ENCODE results near the gene MROH7. TPM values are rescaled to one million over a fixed set of nuclear protein-coding genes. Genes with fewer than 3 reads are reported as not detected.

MROH7 gene
- total RNA-seq, 4 donors from 2014 or later: 5.7 to 25.2 (median 13.3) TPM

DNA sequence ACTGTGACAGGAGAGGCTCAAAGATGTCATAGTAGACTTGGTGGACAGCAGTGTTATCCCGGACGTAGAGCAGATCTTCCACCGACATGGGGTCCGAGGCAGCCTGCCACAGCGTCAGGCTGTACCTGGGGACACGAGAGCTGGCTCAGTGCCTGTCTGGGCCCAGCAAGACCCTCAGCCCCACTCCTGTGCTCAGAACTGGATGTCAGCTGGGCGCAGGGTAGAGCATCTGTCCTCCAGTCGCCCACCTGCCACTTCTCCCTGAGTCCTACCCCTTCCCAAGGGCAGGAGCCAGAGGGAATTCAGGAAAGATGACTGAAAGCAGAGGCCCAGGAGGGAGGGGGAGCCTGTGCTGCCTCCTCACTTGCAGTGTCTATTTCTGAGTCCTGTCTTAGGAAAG, 30.0 kb upstream of the MROH7 start:
- Histone ChIP-seq H3K36me3 (peaks cover 0 to 43% of the 10 kb centered on the region in 2 donors), H3K27me3 (no peaks in the 10 kb centered on the region), H3K9me3 (no peaks in the 10 kb centered on the region), H3K4me3 (no peak overlapping the region), H3K27ac (no peak overlapping the region), H3K4me1 (peaks cover 0 to 9% (median 0%) of the 10 kb centered on the region in 3 donors)
- ATAC-seq: no peak
- WGBS, 2 donors (ENCODE audit: low coverage in 1 of 2): 100% methylated on average over 1 of the region's 8 CpGs; no CpG with 5 or more reads in 1 of the 2 donors
- TF ChIP-seq POLR2AphosphoS5 (IDR thresholded peaks at IDR 0.05) (no peak), POLR2A (IDR thresholded peaks at IDR 0.05) (no peak)
- TF ChIP-seq, protein P1, sequence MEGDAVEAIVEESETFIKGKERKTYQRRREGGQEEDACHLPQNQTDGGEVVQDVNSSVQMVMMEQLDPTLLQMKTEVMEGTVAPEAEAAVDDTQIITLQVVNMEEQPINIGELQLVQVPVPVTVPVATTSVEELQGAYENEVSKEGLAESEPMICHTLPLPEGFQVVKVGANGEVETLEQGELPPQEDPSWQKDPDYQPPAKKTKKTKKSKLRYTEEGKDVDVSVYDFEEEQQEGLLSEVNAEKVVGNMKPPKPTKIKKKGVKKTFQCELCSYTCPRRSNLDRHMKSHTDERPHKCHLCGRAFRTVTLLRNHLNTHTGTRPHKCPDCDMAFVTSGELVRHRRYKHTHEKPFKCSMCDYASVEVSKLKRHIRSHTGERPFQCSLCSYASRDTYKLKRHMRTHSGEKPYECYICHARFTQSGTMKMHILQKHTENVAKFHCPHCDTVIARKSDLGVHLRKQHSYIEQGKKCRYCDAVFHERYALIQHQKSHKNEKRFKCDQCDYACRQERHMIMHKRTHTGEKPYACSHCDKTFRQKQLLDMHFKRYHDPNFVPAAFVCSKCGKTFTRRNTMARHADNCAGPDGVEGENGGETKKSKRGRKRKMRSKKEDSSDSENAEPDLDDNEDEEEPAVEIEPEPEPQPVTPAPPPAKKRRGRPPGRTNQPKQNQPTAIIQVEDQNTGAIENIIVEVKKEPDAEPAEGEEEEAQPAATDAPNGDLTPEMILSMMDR (IDR thresholded peaks at IDR 0.05): no peak

DNA sequence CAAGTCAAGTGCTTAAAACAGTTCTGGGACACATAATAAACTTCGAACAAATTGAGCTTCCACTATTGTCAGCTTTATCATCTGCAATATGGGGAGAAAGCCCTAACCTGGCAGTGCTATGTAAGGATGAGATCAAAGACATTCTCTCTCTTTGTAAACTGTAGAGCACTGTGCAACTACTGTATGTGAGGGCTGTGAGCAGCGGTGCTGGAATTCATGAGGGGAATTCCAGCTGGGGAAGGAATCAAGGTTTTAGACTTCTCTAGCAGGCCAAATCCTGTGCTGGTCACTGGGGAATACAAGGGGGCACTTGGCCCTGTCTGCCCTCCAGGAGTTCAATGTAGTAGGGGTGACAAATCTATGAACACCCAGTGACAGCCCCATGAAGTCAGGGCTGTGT, 27.6 kb upstream of the MROH7 start:
- Histone ChIP-seq H3K4me3 (no peak overlapping the region), H3K27me3 (no peaks in the 10 kb centered on the region), H3K36me3 (peaks cover 0 to 19% of the 10 kb centered on the region in 2 donors), H3K9me3 (no peaks in the 10 kb centered on the region), H3K4me1 (peaks cover 0 to 9% (median 0%) of the 10 kb centered on the region in 3 donors), H3K27ac (no peak overlapping the region)
- no peak for ATAC-seq
- TF ChIP-seq, protein P1 (IDR thresholded peaks at IDR 0.05): no peak
- TF ChIP-seq POLR2AphosphoS5 (IDR thresholded peaks at IDR 0.05) (no peak), EP300 (IDR thresholded peaks at IDR 0.05) (no peak), POLR2A (IDR thresholded peaks at IDR 0.05) (no peak)
- WGBS, 2 donors (ENCODE audit: low coverage in 1 of 2): 48 to 74% methylated on average over 2 of the region's 2 CpGs

DNA sequence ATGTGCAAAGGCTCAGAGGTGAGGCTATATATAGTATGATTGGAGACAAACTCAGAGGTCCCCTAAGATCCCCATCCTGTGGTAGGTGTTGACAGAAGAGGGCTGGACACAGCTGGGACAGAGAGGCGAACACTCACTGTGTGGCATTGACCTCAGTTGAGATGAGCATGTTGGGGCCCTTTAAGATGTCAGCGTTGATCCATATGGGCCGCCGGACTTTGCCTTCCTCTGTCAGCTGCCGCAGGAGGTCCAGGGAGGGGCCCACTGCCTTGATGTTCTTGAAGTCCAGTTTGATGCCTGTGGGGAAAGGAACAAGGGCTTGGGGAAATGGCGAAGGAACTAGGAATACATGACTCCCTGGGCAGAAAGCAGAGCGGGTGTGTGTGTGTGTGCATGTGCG, 27.0 kb upstream of the MROH7 start:
- H3K27ac ChIP-seq: no peak overlapping the region
- no peak overlapping the region for H3K4me3 ChIP-seq
- no peaks in the 10 kb centered on the region for H3K9me3 ChIP-seq
- 90% methylated on average over 2 of the region's 8 CpGs; no CpG with 5 or more reads in 1 of the 2 donors for WGBS, 2 donors (ENCODE audit: low coverage in 1 of 2)
- H3K4me1 ChIP-seq: peaks cover 0 to 9% (median 0%) of the 10 kb centered on the region in 3 donors
- TF ChIP-seq POLR2A (IDR thresholded peaks at IDR 0.05): no peak
- no peak for TF ChIP-seq POLR2AphosphoS5 (IDR thresholded peaks at IDR 0.05)
- TF ChIP-seq, protein P1 (IDR thresholded peaks at IDR 0.05): no peak
- TF ChIP-seq EP300 (IDR thresholded peaks at IDR 0.05): no peak
- ATAC-seq: no peak
- H3K36me3 ChIP-seq: peaks cover 0 to 13% of the 10 kb centered on the region in 2 donors
- H3K27me3 ChIP-seq: no peaks in the 10 kb centered on the region

DNA sequence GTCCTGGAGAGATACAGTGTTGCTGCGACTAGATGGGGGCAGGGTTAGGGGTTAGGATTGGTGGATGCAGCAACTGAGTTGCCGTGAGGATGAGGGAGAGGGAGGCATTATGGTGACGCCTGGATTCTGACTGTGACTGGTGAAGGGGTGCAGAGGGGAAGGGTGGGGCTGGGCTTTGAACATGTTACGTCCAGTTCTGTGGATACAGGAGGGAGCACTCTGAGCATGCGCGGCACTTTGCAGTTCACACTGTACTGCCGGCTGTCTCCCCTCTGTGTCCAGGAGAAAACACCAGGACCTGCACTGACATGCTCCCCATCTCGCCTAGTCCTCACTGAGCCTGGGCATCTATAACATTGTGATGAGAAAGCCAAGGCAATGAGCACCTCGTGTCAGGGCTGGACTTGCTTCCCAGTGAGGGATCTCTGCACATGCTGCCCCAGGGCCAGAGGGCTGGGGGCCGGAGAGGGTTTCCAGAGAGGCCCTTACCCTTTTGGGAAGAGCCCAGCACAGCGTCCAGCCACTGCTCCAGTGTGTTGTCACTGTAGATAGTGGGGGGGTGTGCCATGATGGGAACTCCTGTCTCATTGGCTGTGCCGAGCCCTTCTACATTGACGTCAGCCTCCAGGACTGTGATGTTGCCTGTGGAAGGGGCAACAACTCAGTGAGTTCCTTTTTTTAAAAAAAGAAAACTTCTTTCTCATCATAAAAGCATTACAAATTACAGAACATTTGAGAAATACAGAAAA, 25.9 kb upstream of the MROH7 start:
- TF ChIP-seq EP300 (IDR thresholded peaks at IDR 0.05) (no peak), POLR2A (IDR thresholded peaks at IDR 0.05) (no peak), POLR2AphosphoS5 (IDR thresholded peaks at IDR 0.05) (no peak)
- TF ChIP-seq, protein P1 (IDR thresholded peaks at IDR 0.05): no peak
- Histone ChIP-seq H3K27me3 (no peaks in the 10 kb centered on the region), H3K36me3 (peaks cover 0 to 2% of the 10 kb centered on the region in 2 donors), H3K9me3 (no peaks in the 10 kb centered on the region), H3K27ac (no peak overlapping the region), H3K4me1 (peaks cover 0 to 9% (median 0%) of the 10 kb centered on the region in 3 donors), H3K4me3 (no peak overlapping the region)
- ATAC-seq: peak; percentile 24
- WGBS, 2 donors (ENCODE audit: low coverage in 1 of 2): 37 to 54% methylated on average over 3 to 8 of the region's 13 CpGs

DNA sequence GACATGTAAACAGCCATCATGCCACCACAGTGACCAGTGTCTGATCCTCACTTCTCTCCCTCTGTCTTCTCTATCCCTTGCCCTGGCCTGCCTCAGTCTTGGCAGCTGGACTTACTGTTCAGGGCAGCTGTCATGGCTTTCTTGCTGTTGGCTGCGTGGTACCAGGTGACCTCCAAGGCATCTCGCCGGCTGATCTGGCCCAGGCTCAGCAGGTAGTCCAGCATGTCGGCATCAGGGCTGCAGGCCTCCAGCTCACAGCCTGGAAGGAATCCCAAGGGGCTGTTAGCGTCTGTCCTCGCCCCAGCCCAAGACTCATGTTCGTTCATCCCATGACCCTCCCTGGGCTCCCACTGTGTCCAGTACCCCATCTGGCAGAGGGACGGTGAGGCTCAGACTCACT, 21.8 kb upstream of the MROH7 start:
- 67% methylated on average over 1 of the region's 8 CpGs; no CpG with 5 or more reads in 1 of the 2 donors for WGBS, 2 donors (ENCODE audit: low coverage in 1 of 2)
- Histone ChIP-seq H3K27ac (no peak overlapping the region), H3K4me3 (no peak overlapping the region), H3K36me3 (no peaks in the 10 kb centered on the region), H3K4me1 (peaks cover 0 to 6% (median 0%) of the 10 kb centered on the region in 3 donors), H3K27me3 (no peaks in the 10 kb centered on the region), H3K9me3 (no peaks in the 10 kb centered on the region)
- TF ChIP-seq POLR2AphosphoS5 (IDR thresholded peaks at IDR 0.05): no peak
- ATAC-seq: no peak
